RWPE2 (cell line): ENCODE data around the gene BFSP1.
A peak's percentile ranks its signal among the peaks of the same experiment; 100 is the strongest.

Experiments used
- ATAC-seq: fragments of 200-7000 bp; cut with Tn5 transposase; 3 replicates; pipeline ENCODE4 v1.9.1; 2021; ENCODE audit warnings: low read depth
- DNase-seq: peaks from one replicate; pipeline ENCODE4 v3.0.0-alpha.2; 2020; ENCODE audit warnings: low spot score
- H3K27ac ChIP-seq: fragments of 450-650 bp; 2 replicates; pipeline ENCODE4 v1.5.1; 2017; ENCODE audit warnings: mild to moderate bottlenecking; ENCODE audit not compliant: poor library complexity, severe bottlenecking
- H3K27me3 ChIP-seq: fragments of 250-450 bp; sonication (Bioruptor Pico); 2 replicates; pipeline ENCODE4 v1.5.1; 2021; ENCODE audit warnings: mild to moderate bottlenecking, moderate library complexity; ENCODE audit not compliant: insufficient read depth, poor library complexity, severe bottlenecking
- H3K36me3 ChIP-seq: fragments of 250-450 bp; sonication (Bioruptor Pico); 2 replicates; pipeline ENCODE4 v1.5.1; 2020; ENCODE audit warnings: low read depth, mild to moderate bottlenecking, moderate library complexity
- H3K4me1 ChIP-seq: fragments of 250-450 bp; sonication (Bioruptor Pico); 2 replicates; pipeline ENCODE4 v1.5.1; 2021; ENCODE audit warnings: mild to moderate bottlenecking, moderate library complexity; ENCODE audit not compliant: insufficient read depth, poor library complexity, severe bottlenecking
- H3K4me3 ChIP-seq: fragments of 250-450 bp; sonication (Bioruptor Pico); 2 replicates; pipeline ENCODE4 v1.5.1; 2021; ENCODE audit warnings: mild to moderate bottlenecking, moderate library complexity; ENCODE audit not compliant: severe bottlenecking
- H3K9me3 ChIP-seq: fragments of 250-450 bp; sonication (Bioruptor Pico); 2 replicates; pipeline ENCODE4 v1.5.1; 2021; ENCODE audit warnings: mild to moderate bottlenecking, moderate library complexity; ENCODE audit not compliant: severe bottlenecking
- CTCF ChIP-seq: fragments of 450-650 bp; IDR thresholded peaks from one replicate; pipeline ENCODE4 v1.5.1; 2017; ENCODE audit warnings: mild to moderate bottlenecking, moderate library complexity; ENCODE audit not compliant: poor library complexity, severe bottlenecking

BFSP1 gene

DNA sequence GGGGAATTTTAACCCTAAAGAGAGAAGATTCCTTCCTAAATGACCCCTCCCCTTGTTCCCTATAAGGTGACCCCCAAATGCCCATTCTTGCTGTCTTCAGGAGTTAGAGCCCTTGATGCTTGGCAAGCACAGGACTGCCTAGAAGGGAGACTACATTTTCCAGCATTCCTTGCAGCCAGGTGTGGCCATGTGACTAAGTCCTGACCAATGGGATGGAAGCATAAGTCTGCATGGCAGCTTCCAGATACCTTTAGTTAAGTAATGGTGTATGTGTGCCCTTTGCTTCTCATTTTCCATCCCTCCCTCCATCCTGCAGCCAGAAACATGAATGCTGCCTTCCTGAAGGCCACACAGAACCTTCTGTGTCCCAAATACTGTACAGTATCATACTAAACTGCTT lies 5.5 kb downstream of the BFSP1 start:
- Histone ChIP-seq H3K4me3 (no peak overlapping the region), H3K36me3 (no peaks in the 10 kb centered on the region), H3K4me1 (no peaks in the 10 kb centered on the region), H3K9me3 (no peaks in the 10 kb centered on the region), H3K27me3 (no peaks in the 10 kb centered on the region), H3K27ac (no peak overlapping the region)
- no peak for DNase-seq
- TF ChIP-seq CTCF, result no peak
- peak; percentile 91 for ATAC-seq

- Histone ChIP-seq H3K36me3 (no peaks in the 10 kb centered on the region), H3K27ac (no peak overlapping the region), H3K27me3 (no peaks in the 10 kb centered on the region), H3K4me1 (no peaks in the 10 kb centered on the region), H3K9me3 (no peaks in the 10 kb centered on the region), H3K4me3 (no peak overlapping the region)
- TF ChIP-seq CTCF, result no peak
- no peak for ATAC-seq
- DNase-seq, result no peak
Measured at GRCh38 chr20:17525132-17525531, 6.0 kb downstream of the BFSP1 start.

DNA sequence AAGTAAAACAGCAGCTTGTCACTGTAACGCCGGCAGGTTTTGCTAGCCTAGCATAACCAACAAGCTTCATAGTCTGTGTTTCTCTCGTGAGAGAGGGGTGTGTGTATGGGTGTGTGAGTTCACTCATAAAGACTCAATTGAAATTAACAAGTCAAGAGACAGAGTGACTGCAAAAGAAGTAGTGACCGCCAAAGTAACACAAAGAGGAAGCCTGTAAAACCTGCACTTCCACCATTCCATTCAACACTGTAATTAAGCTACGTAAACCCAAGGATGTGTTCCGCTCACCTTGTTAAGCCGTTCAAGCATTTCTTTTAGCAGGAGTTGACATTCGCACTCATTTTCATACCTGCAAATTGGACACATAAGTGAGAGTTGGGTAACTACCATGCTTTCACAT lies 6.6 kb downstream of the BFSP1 start:
- Histone ChIP-seq H3K9me3 (no peaks in the 10 kb centered on the region), H3K27ac (no peak overlapping the region), H3K4me3 (no peak overlapping the region), H3K4me1 (no peaks in the 10 kb centered on the region), H3K36me3 (no peaks in the 10 kb centered on the region), H3K27me3 (no peaks in the 10 kb centered on the region)
- DNase-seq (no peak), ATAC-seq (no peak)
- no peak for TF ChIP-seq CTCF

- no peaks in the 10 kb centered on the region for H3K36me3 ChIP-seq
- H3K27ac ChIP-seq, result no peak overlapping the region
- no peaks in the 10 kb centered on the region for H3K4me1 ChIP-seq
- no peaks in the 10 kb centered on the region for H3K27me3 ChIP-seq
- no peak for DNase-seq
- ATAC-seq, result no peak; the same call in 2 of the 3 replicates
- H3K9me3 ChIP-seq, result no peaks in the 10 kb centered on the region
- TF ChIP-seq CTCF, result no peak
- H3K4me3 ChIP-seq, result no peak overlapping the region
Measured at GRCh38 chr20:17523326-17523725, 7.9 kb downstream of the BFSP1 start.

DNA sequence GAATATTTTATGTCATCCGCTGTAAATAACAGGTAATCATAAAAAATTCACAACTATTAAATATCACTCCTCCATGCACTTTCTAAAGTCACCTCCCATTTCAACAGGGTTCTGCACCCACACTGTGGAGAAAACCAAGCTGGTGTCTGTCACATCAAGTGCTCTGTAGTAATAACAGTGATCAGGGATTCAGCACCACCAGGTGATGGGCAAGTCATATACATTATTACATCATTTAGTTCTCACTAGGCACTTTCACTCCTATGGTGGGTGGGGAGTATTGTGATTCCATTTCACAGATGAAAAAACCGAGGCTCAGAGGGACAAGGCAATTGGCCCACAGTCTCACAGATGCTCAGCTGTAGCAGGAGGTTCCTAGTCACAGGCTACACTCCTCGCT lies 8.7 kb downstream of the BFSP1 start:
- H3K4me1 ChIP-seq, result no peaks in the 10 kb centered on the region
- TF ChIP-seq CTCF, result no peak
- no peaks in the 10 kb centered on the region for H3K9me3 ChIP-seq

More for the DNA sequence above, 8.7 kb downstream of the BFSP1 start:
- H3K36me3 ChIP-seq, result no peaks in the 10 kb centered on the region
- DNase-seq (no peak), ATAC-seq (no peak)
- no peak overlapping the region for H3K27ac ChIP-seq
- H3K4me3 ChIP-seq, result no peak overlapping the region
- H3K27me3 ChIP-seq, result no peaks in the 10 kb centered on the region
